GM19395 (cell line): ENCODE measurements around the gene THOP1.
"Not testable (repeated sequence)": the region's sequence is repeated elsewhere in the genome, so short reads cannot be mapped to it uniquely, and the experiment has no call there.

Experiments used
- ATAC-seq: cut with Tn5 transposase; IDR thresholded peaks from one replicate; pipeline ENCODE4 v1.9.1; 2021; ENCODE audit warnings: mild to moderate bottlenecking, moderate library complexity; ENCODE audit not compliant: unreplicated experiment

Gene THOP1

DNA sequence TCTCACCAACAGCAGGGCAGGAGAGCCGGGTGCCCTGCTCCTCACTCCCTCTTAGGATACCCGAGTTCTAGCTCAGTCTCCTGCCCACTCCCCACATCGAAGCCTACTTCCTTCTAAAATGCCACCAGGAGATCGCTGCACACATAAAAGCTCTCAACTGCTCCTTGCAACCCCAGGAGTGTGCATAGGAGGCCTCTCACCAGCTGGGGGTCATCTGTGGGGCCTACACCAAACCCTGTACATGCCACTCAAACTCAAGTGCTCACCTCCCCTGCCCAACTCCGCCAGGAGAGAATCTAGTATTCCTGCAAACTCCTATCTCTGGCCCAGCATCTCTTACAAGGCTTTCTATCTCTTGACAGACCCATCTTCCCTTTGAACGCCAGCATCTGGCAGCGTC, 5.0 kb upstream of the THOP1 start:
- no peak for ATAC-seq

DNA sequence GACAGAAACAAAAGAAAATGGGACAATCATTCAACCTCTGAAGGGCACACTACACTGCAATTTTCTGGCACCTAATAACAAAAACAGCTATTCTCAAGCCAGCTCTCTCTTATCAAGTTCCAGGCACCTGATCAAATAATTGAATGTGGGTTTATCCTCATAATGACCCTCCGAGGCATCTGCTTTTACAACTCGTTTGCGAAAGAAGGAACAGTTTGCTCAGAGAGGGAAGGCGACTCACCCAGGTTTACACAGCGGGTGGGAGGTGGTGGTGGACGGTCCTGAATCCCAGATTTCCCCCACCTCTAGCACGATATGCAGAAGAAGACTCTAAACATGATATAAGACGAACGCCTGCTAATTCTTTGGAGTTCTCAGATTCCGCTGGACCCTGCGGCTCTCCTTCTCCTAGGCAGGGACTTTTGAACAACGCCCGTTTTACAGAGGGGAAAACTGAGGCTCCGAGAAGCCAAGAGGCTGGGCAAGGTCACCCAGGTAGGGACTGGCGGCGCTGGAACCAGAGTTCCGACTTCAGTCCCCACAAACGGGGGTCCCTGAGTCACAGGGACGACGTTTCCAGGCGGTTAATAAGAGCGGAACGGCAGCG, 2.9 kb upstream of the THOP1 start:
- no peak for ATAC-seq

DNA sequence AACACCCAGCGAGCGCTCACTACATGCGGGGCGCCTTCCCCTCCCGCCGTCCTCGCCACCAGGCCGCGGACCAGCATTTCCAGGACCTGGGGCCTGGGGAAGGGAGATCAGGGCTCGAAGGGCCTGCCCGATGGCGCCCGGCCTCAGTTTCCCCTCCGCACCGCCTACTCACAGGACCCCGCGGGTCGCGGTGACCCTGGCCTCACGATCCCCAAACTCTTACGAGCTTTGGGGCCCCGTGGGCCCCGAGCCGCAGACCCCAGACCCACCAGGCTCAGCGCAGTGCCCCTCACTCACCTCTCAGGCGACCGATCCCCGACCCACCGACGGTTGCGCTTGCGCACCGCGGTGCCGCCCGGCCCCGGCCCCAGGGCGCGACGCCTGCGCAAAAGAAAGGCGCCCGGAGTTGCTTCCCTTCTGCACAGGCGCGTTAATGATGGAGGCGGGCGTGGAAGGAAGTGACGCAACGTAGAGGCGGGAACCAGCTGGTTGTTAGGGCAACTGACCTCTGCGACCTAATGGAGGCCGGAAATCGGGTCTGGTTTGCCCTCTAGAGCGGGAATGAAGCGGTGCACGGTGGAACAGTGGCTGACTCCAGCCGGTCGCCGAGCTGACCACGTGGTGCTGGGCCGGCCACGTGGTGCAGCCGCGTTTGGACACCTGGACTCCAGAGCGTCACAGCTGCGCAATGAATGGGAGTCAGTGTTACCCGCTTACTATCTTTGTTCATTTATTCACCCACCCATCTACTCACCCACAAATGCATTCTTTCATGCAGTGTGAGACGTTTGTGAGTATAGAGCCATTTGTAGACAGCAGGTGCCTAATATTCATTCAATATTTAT, 2.1 kb upstream of the THOP1 start, which contains the start of gene SGTA:
Gene SGTA, minus strand, starts transcription at position 338 of the 845 bp plus-strand sequence. CDS start 14,205 bp downstream, outside the sequence.
- ATAC-seq, result peak; percentile 72

DNA sequence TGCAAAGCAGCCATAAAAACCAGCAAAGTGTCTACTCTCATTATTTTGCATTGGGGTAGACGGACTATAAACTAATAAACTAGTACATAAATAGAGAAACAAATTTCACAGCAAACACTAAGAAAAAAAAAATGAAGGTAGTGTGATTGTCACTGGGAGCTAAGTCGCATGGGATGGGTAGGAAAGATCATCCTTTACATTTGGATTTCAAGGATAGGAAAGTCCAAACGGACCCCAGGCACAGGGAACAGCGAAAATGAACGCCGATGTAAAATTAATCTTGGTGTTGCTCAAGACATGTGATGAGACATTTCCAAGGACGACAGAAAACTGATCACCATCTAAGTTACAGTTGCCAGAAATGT, 1.5 kb upstream of the THOP1 start:
- no peak for ATAC-seq

DNA sequence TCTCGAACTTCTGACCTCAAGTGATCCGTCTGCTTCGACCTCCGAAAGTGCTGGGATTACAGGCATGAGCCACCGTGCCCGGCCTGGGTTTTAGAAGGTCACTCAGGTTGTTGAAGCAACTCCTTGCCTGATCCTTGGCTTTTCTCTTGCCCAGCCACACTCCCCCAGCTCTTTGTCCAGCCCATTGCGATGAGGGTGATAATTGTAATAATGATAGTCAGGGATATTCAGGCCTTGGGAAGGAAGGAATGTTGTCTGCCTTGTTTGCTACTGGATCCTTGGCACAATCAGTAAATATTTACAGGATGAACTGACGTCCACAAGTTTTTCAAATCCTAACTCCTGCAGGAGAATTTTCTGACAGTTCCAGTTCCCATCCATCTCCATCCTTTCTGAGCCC, 1.8 kb downstream of the THOP1 start:
- ATAC-seq, result no peak

DNA sequence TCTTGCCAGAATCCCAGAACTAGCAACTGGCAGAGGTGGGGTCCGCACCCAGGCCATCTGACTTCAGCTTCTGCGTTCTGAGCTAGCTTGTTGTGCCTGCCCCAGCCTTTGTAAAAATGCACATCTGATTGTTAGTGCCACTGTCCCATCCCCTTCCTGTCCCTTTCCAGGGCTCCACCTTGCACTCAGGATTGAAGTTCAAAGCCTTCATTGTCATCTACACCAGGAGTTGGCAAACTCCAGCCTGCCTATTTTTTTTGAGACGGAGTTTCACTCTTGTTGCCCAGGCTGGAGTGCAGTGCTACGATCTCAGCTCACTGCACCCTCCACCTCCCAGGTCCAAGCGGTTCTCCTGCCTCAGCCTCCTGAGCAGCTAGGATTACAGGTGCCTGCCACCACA, 2.9 kb downstream of the THOP1 start:
- no peak for ATAC-seq

DNA sequence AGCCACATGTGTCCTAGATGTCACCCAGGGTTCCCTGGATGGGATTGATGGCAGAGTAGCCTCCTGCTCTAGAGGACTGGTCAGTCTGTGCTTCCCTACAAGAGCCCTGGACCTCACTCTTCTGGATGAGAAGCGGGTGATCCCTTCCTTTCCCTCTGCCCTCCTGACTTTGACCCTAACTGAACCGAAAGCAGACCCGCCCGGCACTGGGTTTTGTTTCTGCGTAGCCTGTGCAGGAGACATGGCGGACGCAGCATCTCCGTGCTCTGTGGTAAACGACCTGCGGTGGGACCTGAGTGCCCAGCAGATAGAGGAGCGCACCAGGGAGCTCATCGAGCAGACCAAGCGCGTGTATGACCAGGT, 4.9 kb downstream of the THOP1 start:
- ATAC-seq, result no peak

DNA sequence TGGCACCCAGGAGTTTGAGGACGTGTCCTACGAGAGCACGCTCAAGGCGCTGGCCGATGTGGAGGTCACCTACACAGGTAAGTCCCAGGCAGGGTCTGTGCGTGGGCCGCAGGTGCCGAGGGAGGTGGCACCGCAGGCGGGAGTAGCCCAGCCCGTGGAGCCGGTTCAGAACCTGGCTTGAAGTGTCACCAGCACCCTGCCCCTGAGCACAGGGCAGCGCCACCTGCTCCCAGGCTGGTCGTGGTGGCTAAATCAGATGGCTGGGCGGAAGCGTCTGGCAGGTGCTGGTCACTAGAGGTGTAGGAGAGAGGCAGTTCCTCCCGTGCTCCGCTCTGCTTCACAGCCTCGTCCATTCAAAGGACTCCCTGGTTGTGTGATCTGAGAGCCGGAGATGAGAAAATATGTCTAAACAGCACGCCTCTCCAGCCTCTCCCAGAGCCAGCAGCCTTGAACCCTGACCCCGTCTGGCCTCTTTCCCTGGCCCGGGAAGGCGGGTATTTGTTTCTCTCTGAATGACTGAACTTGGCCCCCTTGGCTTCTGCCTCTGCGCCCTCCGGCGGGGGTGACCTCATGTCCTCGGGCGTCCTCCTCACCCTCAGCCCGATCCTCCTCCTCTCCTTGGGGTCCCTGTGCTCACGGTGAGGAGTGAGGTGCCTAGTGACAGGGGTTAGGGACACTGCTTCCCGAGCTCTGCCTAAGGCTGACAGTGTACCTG, 5.4 kb downstream of the THOP1 start:
- no peak for ATAC-seq

DNA sequence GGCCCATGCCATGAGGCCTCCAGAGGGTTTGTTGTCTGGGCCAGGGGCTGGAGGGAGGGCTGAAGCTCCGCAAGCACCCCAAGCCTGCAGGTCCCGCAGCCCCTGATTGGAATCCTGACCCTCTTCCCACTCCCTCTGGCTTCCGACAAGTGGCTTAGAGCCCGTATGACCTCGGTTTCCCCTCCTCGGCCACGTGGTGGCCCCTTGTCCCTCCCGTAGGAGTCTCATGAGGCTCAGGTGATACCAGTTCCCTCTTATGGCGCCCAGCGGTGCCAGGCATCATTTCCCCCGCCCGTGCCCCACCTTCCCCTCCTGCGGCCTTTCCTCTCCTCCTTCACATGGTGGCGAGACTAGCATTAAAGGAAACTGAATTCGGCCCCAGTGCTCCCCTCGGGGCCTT, 6.1 kb downstream of the THOP1 start:
- ATAC-seq, result no peak

DNA sequence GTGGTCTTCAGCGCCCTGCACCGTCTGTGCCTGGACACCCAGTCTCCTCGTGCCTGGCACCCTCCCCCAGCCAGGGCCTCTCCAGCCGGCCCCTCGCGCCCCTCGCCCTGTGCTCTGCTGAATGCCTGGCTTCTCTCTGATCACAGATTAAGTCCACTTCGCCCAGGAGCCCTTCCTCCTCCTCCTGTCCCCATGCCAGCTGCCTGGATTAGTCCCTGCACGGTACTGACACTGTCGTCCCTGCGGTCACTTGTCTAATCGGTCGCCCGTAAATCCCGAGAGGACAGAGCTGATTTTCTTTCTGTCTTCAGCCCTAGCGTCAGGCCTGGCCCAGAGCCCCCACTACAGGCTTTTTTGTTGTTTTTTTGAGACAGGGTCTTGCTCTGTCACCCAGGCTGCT, 6.6 kb downstream of the THOP1 start:
- ATAC-seq, result no peak

DNA sequence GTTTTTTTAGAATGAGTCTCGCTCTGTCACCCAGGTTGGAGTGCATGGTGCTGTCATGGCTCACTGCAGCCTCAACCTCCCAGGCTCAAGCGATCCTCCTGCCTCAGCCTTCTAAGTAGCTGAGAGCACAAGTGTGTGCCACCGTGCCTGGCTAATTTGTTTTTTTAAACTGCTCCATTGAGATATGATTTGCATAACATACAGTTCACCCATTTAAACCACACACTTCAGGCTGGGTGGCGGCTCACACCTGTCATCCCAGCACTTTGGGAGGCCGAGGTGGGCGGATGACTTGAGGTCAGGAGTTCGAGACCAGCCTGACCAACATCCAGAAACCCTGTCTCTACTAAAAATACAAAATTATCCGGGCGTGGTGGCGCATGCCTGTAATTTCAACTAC, 7.4 kb downstream of the THOP1 start:
- ATAC-seq, result not testable (repeated sequence)

DNA sequence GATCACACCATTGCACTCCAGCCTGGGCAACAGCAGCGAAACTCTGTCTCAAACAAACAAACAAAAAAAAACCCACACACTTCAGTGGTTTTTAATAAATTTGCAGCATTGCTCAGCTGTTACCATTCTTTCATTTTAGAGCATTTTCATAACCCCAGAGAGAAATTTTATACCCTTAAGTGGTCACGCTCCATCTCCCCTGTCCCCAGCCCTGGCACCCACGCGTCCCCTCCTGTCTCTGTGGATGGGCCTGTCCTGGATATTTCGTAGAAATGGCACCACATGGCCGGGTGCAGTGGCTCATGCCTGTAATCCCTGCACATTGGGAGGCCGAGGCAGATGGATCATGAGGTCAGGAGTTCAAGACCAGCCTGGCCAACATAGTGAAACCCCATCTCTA, 7.8 kb downstream of the THOP1 start:
- no peak for ATAC-seq

DNA sequence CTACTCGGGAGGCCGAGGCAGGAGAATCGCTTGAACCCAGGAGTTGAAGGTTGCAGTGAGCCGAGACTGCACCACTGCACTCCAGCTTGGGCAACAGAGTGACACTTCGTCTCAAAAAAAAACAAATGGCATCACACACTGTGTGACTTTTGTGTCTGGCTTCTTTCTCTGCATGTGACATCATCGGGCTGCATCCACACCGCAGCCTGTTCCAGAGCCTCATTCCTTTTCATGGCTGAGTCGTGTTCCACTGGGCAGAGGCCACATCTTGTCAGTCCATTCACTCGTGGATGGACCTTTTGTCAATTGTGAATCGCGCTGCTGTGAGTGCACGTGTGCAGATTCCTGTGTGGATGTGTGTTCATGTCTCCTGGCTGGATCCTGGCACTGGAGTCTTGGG, 8.3 kb downstream of the THOP1 start:
- no peak for ATAC-seq

DNA sequence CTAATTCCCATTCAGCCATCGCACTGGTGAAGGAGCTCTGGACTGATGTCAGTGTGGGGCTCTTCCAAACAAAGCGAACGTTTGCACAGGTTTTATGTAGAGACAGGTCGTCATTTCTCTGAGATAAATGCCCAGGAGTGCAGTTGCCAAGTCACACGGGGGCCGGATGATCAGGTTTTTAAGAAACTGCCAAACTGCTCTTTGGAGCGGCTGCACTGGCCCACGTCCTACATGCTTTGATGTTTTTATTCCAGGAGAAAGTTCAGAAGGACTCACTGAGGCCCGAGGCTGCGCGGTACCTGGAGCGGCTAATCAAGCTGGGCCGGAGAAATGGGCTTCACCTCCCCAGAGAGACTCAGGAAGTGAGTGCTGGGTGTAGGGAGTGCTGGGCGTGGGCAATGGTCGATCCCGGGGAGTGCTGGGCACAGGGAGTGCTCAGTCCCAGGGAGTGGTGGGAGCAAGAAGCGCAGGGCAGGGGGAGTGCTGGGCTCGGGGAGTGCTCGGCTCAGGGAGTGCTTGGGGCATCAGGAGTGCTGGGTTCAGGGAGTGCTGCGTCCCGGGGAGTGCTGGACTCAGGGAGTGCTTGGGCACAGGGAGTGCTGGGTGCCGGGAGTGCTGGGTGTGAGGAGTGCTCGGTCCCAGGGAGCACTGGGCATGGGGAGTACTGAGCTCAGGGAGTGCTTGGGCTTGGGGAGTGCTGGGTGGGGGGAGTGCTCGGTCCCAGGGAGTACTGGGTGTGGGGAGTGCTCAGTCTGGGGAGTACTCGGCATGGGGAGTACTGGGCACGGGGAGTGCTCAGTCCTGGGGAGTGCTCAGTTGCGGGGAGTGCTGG, 10.7 kb downstream of the THOP1 start:
- no peak for ATAC-seq

DNA sequence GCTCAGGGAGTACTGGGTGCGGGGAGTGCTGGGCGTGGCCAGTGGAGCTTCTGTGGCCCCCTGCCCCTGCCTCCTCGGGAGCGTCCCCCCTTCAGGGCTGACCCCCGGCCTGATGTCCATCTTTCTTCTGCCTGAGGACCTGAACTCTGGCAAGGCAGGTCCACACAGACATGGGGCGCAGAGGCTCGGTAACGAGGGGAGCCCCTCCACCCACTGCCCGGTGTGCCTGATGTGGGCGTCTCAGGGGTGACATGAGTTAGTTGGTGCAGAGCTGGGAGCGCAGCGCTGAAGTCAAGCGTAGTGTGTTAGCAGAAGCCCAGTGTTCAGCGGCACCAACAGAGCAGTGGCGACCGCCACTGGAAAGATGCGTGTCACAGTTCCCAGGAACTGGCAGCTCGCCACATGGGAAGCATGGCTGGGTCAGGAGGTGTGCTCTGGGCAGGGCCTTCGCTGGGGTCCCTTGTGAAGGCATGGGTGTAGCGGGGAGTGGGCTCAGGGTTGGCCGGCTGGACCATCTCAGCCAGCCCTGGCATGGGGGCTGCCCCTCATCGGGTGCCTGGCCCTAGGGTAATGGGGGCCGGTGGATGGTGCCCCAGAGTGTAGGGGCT, 11.5 kb downstream of the THOP1 start:
- ATAC-seq, result no peak

DNA sequence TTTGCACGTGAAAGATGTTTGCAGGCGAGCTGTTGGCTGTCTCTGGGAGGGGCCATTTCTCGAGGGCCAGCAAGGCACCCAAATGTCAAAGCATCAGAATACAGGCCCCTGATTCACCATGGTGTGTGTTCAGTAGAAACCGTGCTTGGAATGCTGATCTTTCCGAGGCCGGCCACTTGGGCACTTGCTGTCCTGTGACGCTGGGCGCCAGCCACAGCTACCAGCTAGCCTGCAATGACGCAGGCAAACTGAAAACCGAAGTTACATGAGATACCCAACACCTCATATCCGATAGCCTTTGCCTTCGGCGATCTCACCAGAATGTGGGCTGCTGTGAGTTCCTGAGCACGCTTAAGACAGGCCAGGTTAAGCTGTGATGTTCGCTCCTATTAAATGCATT, 12.0 kb downstream of the THOP1 start:
- ATAC-seq, result no peak

DNA sequence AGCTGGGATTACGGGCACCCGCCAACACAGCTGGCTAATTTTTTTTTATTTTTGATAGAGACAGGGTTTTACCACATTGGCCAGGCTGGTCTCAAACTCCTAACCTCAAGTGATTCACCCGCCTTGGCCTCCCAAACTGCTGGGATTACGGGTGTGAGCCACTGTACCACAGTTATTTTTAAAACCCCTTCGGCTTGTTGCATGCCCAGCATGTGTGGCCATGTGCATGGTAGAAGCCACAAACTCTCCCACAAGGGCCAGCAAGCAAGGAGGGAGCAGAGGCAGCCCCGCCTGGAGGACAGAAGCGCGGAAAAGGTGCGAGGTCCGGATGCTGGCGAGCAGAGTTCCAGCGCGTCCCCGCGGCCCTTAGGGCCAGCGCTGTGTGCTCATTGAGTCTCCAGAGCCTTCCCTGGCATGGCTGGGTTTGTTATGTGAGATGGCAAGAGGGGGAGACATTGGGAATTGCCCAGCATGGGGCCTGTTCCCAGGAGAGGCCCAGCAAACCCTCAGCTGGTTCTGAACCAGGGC, 12.9 kb downstream of the THOP1 start:
- no peak for ATAC-seq

DNA sequence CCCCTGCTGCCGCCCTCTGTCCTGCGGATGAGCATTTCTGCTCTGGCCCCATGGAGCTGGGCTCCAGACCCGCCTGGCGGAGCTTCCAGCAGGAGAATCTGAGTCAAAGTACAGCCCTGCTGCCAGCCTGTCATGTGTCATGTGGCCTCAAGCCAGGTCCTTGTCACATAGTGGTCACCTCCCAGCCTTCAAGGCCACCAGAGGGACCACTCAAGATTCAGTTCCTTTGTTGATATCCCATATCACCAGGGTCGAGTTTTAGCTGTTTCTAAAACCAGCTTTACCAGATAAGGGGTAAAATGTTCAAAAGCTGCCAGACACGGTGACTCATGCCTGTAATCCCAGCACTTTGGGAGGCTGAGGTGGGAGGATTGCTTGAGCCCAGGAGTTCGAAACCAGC, 13.4 kb downstream of the THOP1 start:
- no peak for ATAC-seq

DNA sequence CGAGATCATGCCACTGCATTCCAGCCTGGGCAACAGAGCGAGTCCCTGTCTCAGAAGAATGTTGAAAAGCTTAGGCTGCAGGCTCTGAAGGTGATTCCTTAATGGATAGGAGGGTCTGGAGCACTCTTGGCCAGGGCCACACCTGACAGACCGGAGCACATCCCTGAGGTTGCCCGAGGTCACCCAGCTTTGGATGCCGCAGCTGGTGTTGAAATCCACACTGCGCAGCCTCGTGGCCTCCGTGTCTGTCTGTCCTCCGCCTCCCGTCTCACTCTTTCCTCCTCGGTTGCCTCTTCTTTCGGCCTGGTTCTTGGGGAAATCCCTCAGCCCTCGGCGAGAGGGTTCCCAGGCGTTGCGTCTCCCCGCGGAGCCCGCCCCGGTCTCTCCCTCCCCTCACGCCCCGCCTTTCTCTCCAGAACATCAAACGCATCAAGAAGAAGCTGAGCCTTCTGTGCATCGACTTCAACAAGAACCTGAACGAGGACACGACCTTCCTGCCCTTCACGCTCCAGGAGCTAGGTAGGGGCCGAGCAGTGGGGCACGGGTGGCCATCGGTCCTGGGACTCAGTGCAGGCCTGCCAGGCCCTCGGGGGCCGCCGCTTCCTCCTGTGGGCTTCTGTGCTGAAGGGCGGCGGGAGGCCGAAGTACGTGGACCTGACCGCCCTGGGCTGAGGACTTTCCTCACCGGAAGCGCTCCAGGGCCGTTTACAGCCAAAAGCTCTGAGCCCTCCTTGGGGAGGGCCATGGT, 14.1 kb downstream of the THOP1 start:
- no peak for ATAC-seq

DNA sequence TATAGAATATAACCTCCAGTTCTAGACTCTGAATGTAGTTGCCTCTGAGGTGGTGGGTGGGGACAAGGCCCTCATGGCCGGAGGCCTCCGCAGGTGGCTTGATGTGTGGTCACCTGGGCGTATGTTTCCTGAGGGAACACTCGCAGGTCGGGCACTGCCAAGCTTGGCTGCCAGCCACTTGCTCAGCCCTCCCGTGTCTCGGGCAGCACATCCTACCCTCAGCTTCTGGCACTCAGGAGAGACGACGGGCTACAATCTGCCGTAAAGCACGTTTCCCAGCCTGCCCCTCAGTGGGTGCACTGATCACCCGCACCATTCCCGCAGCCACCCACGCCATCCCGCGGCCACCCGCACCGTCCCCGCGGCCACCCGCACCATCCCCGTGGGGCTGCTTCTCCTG, 15.2 kb downstream of the THOP1 start:
- no peak for ATAC-seq
